NCI-H446 (cell line): Measurements from ENCODE around the gene ORM1.
"Not testable (repeated sequence)": the region's sequence is repeated elsewhere in the genome, so short reads cannot be mapped to it uniquely, and the experiment has no call there.

Source experiments
- DNase-seq, 2 experiments: peaks; one replicate each; lab custom pipeline; 2025; lab: John Stamatoyannopoulos, UW

ORM1 gene

GRCh38 chr9:114325684-114326254 is 2.9 kb downstream of the ORM1 start:
- DNase-seq = not testable (repeated sequence)

- DNase-seq = no peak
Measured at GRCh38 chr9:114327749-114328148, 4.9 kb downstream of the ORM1 start.

- not testable (repeated sequence) for DNase-seq
Measured at GRCh38 chr9:114328357-114328820, 5.5 kb downstream of the ORM1 start.

- not testable (repeated sequence) for DNase-seq
Measured at GRCh38 chr9:114328937-114329624, 6.2 kb downstream of the ORM1 start.

- not testable (repeated sequence) for DNase-seq
Measured at GRCh38 chr9:114329625-114330022, 6.7 kb downstream of the ORM1 start, which contains the start of gene ORM2. Gene ORM2, plus strand, starts transcription at chr9:114329869. Its CDS starts 36 bp downstream, at chr9:114329905.

GRCh38 chr9:114330636-114331035 is 7.7 kb downstream of the ORM1 start:
- no peak for DNase-seq

GRCh38 chr9:114331229-114332195 is 8.6 kb downstream of the ORM1 start:
- not testable (repeated sequence) for DNase-seq

GRCh38 chr9:114332474-114333040 is 9.7 kb downstream of the ORM1 start:
- not testable (repeated sequence) for DNase-seq

- DNase-seq = not testable (repeated sequence)
Measured at GRCh38 chr9:114333718-114334117, 10.8 kb downstream of the ORM1 start.

GRCh38 chr9:114334490-114334889 is 11.6 kb downstream of the ORM1 start:
- no peak for DNase-seq

GRCh38 chr9:114335745-114336144 is 12.8 kb downstream of the ORM1 start:
- DNase-seq = no peak

- no peak for DNase-seq
Measured at GRCh38 chr9:114336157-114336556, 13.3 kb downstream of the ORM1 start.

- no peak for DNase-seq
Measured at GRCh38 chr9:114336699-114337395, 13.9 kb downstream of the ORM1 start.

- no peak for DNase-seq
Measured at GRCh38 chr9:114338187-114338586, 15.3 kb downstream of the ORM1 start.

- DNase-seq = no peak
Measured at GRCh38 chr9:114339130-114339908, 16.4 kb downstream of the ORM1 start.

GRCh38 chr9:114341152-114341830 is 18.4 kb downstream of the ORM1 start:
- DNase-seq = no peak

GRCh38 chr9:114341991-114342390 is 19.1 kb downstream of the ORM1 start:
- no peak for DNase-seq

- DNase-seq = no peak
Measured at GRCh38 chr9:114342755-114343440, 20.0 kb downstream of the ORM1 start.

GRCh38 chr9:114343471-114344187 is 20.7 kb downstream of the ORM1 start:
- no peak for DNase-seq
